RPMI7951 (cell line): ENCODE results near the gene AKAP17A. TPM values are rescaled to one million over a fixed set of nuclear protein-coding genes. Genes with fewer than 3 reads are reported as not detected.
"Not testable (repeated sequence)": the region's sequence is repeated elsewhere in the genome, so short reads cannot be mapped to it uniquely, and the experiment has no call there.

Source experiments
- DNase-seq: peaks from one replicate; pipeline ENCODE4 v3.0.0-alpha.2; 2012; ENCODE audit warnings: low read depth
- total RNA-seq: library from RNA; depleted of rRNA; stranded (reverse); fragments of >200 nt; shearing (Covaris generic); gene quantifications from 2 replicates; pipeline ENCODE4 v1.2.3, GENCODE V29; 2014; rRNA removed

AKAP17A gene
- total RNA-seq: 8.7 and 10.9 TPM in 2 replicates

GRCh38 chrX:1591102-1591862 is at the start of gene AKAP17A:
Gene AKAP17A (plus strand): TSS chrX:1591604. CDS start chrX:1593463, 1,859 bp downstream.
- peak; percentile 85 for DNase-seq

- no peak for DNase-seq
These were observed 48.2 kb upstream of the AKAP17A start for GRCh38 chrX:1542994-1543725.

GRCh38 chrX:1545776-1546408 is 45.5 kb upstream of the AKAP17A start:
- DNase-seq: no peak

GRCh38 chrX:1546691-1547251 is 44.6 kb upstream of the AKAP17A start:
- no peak for DNase-seq

GRCh38 chrX:1551959-1552546 is 39.4 kb upstream of the AKAP17A start:
- DNase-seq: no peak

GRCh38 chrX:1554469-1555210 is 36.8 kb upstream of the AKAP17A start:
- DNase-seq: no peak

- DNase-seq: no peak
These were observed 36.0 kb upstream of the AKAP17A start for GRCh38 chrX:1555370-1555769.

- not testable (repeated sequence) for DNase-seq
These were observed 34.0 kb upstream of the AKAP17A start for GRCh38 chrX:1557442-1557841.

GRCh38 chrX:1558761-1559468 is 32.5 kb upstream of the AKAP17A start:
- no peak for DNase-seq

- no peak for DNase-seq
These were observed 30.2 kb upstream of the AKAP17A start for GRCh38 chrX:1561164-1561563.

GRCh38 chrX:1564077-1564476 is 27.3 kb upstream of the AKAP17A start:
- not testable (repeated sequence) for DNase-seq

GRCh38 chrX:1564750-1565683 is 26.4 kb upstream of the AKAP17A start:
- DNase-seq: no peak

- not testable (repeated sequence) for DNase-seq
These were observed 17.2 kb upstream of the AKAP17A start for GRCh38 chrX:1574181-1574580.

- DNase-seq: no peak
These were observed 15.0 kb upstream of the AKAP17A start for GRCh38 chrX:1576201-1576992.

- DNase-seq: no peak
These were observed 13.6 kb upstream of the AKAP17A start for GRCh38 chrX:1577845-1578244.

GRCh38 chrX:1578511-1579173 is 12.8 kb upstream of the AKAP17A start:
- DNase-seq: peak; percentile 77

- DNase-seq: peak; percentile 66
These were observed 10.3 kb upstream of the AKAP17A start for GRCh38 chrX:1581132-1581531.
